Muscle layer of colon (tissue), 2 donors: ENCODE results near the gene PLEKHA4.
A peak's percentile ranks its signal among the peaks of the same experiment; 100 is the strongest.
"Not testable (repeated sequence)": the region's sequence is repeated elsewhere in the genome, so short reads cannot be mapped to it uniquely, and the experiment has no call there.

Experiments
- H3K27ac ChIP-seq: one replicate; pipeline ENCODE4 v1.7.0; 2013; ENCODE audit warnings: low read depth, mild to moderate bottlenecking, low read length, moderate library complexity
- H3K27me3 ChIP-seq, 2 donors: one replicate each; pipeline ENCODE4 v1.7.0; 2013; ENCODE audit warnings: low read length in 2 of 2, mild to moderate bottlenecking in 2 of 2; ENCODE audit not compliant: insufficient read depth in 2 of 2, control insufficient read depth in 1 of 2
- H3K36me3 ChIP-seq: one replicate; pipeline ENCODE4 v1.7.0; 2013; ENCODE audit warnings: mild to moderate bottlenecking, low read length; ENCODE audit not compliant: insufficient read depth
- H3K4me1 ChIP-seq: one replicate; pipeline ENCODE4 v1.7.0; 2013; ENCODE audit warnings: mild to moderate bottlenecking, low read length; ENCODE audit not compliant: insufficient read depth
- H3K4me3 ChIP-seq, 2 donors: one replicate each; pipeline ENCODE4 v1.7.0; 2013; ENCODE audit warnings: low read length in 2 of 2, low read depth in 1 of 2, mild to moderate bottlenecking in 1 of 2, moderate library complexity in 1 of 2
- H3K9ac ChIP-seq: one replicate; pipeline ENCODE4 v1.7.0; 2013; ENCODE audit warnings: low read length
- H3K9me3 ChIP-seq: one replicate; pipeline ENCODE4 v1.7.0; 2013; ENCODE audit warnings: mild to moderate bottlenecking, low read length
- donor health status: abdominal sarcoma.
- donor health status: Adenocarcinoma of cecum.

The PLEKHA4 gene

GRCh38 chr19:48804496-48804895 lies 63.9 kb downstream of the PLEKHA4 start:
- Histone ChIP-seq H3K27ac (no peak overlapping the region), H3K4me3 (no peak overlapping the region), H3K4me1 (no peaks in the 10 kb centered on the region), H3K9me3 (no peaks in the 10 kb centered on the region), H3K36me3 (no peaks in the 10 kb centered on the region), H3K27me3 (no peaks in the 10 kb centered on the region), H3K9ac (no peak overlapping the region)

- no peaks in the 10 kb centered on the region for H3K4me1 ChIP-seq
- no peak overlapping the region for H3K9ac ChIP-seq
- no peaks in the 10 kb centered on the region for H3K36me3 ChIP-seq
- no peak overlapping the region for H3K4me3 ChIP-seq
- no peaks in the 10 kb centered on the region for H3K9me3 ChIP-seq
- H3K27ac ChIP-seq, result no peak overlapping the region
- no peaks in the 10 kb centered on the region for H3K27me3 ChIP-seq
Observed at GRCh38 chr19:48802623-48803022, 65.8 kb downstream of the PLEKHA4 start.

GRCh38 chr19:48799358-48800300 lies 68.8 kb downstream of the PLEKHA4 start:
- no peak overlapping the region for H3K27ac ChIP-seq
- H3K9ac ChIP-seq, result no peak overlapping the region
- H3K36me3 ChIP-seq, result no peaks in the 10 kb centered on the region
- H3K9me3 ChIP-seq, result no peaks in the 10 kb centered on the region
- H3K27me3 ChIP-seq, result no peaks in the 10 kb centered on the region
- H3K4me3 ChIP-seq, result no peak overlapping the region
- H3K4me1 ChIP-seq, result peaks cover 16% of the 10 kb centered on the region

DNA sequence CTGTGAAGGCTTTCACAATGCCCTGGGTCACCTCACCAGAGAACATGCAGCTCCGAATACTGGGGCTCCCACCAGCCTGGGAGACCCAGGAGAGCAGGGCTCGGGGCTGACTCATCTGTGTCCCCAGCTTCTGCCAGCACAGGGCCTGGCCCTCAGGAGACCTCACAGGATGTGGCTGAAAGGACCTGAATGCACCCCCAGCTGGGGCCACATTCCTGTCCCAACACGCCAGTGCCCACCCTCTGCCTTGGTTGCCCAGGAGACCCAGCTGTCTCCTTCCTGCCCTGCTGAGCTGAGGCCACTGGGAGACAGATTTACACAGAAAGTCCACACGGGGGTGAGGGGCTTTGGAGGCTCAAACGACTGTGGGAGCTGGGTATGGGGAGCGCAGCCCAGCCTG lies 69.5 kb downstream of the PLEKHA4 start:
- H3K9ac ChIP-seq, result no peak overlapping the region
- H3K4me3 ChIP-seq, result no peak overlapping the region
- H3K27ac ChIP-seq, result no peak overlapping the region
- H3K36me3 ChIP-seq, result no peaks in the 10 kb centered on the region
- H3K27me3 ChIP-seq, result no peaks in the 10 kb centered on the region
- H3K9me3 ChIP-seq, result no peaks in the 10 kb centered on the region
- peaks cover 19% of the 10 kb centered on the region for H3K4me1 ChIP-seq

DNA sequence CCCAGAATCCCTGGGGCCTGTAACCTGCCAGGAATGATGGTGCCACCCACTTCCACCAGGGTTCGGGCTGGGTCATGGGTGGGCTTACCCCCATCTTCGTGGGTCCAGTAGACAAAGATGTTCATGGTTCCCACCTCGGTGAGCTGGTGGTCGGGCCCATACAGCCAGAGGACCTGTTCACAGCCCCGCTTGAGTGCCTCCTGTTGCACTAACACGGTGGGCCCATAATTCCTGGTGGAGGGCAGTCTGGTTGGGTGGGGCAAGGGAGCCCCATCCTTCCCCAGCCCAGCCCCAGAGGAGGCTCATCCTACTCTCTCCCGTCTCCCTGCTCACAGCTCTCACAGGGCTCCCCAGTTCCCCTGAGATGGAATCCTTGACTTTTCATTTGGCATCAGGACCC lies 71.3 kb downstream of the PLEKHA4 start:
- H3K9me3 ChIP-seq, result no peaks in the 10 kb centered on the region
- H3K27me3 ChIP-seq, result no peaks in the 10 kb centered on the region
- H3K4me1 ChIP-seq, result peaks cover 19% of the 10 kb centered on the region
- no peak overlapping the region for H3K27ac ChIP-seq
- no peaks in the 10 kb centered on the region for H3K36me3 ChIP-seq
- H3K4me3 ChIP-seq, result no peak overlapping the region
- H3K9ac ChIP-seq, result no peak overlapping the region

DNA sequence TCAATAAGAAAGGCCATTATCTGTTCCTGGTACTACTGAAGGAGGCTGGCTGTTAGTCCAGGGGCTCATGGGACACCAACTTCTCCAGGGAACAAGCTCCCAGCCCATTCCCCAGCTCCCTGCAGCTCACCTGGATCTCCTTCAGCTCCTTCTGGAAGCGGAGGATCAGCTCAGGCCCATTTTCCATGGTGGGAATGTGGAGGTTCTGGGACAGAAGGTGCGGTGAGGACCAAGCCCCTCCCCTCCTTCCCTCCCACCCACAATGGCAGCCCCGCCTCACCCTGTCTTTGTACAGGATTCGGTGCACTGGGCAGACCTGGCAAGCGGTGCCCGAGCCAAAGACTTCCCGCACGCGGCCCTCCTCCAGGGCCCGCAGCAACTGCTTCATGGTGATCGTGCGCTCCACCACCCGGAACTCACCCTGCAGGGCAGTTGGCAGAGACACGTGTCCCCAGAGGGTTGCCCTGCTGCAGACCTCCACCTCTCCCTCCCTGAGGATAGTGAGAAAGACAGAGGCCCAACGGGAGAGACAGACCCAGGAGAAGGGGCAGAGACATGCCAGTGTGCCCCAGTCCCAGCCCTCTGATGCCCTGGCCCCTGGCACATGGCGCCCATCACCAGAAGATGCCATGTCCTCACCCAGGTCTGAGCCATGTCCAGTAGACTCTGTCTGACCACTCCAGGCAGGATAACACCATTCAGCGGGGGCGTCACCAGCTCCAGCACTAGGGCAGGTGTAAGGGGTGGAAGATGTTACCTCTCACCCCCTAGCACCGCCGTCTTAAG lies 71.9 kb downstream of the PLEKHA4 start:
- H3K36me3 ChIP-seq, result no peaks in the 10 kb centered on the region
- H3K9me3 ChIP-seq, result no peaks in the 10 kb centered on the region
- H3K27me3 ChIP-seq, result no peaks in the 10 kb centered on the region
- no peak overlapping the region for H3K4me3 ChIP-seq
- H3K9ac ChIP-seq, result no peak overlapping the region
- H3K27ac ChIP-seq, result no peak overlapping the region
- peaks cover 19% of the 10 kb centered on the region for H3K4me1 ChIP-seq

DNA sequence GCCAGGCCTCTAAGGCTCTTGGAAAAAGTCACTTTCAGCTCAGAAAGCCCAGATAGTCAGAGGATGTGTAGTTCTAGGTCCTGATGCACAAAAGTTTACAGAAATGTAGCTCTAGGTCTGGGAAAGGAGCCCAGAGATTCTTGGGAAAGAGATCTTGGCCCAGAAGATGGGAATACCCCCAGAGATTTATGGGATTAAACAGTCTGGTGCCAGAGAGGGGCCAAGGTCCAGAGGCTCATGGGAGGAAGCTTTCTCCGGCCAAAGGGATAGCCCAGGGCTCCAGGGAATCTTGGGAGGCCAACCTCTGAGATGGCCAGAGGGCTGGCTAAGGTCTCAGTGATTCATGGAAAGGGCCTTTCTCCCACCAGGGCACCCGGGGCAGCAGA lies 72.7 kb downstream of the PLEKHA4 start:
- Histone ChIP-seq H3K9ac (peak overlapping the region; percentile 58), H3K27me3 (no peaks in the 10 kb centered on the region), H3K9me3 (no peaks in the 10 kb centered on the region), H3K4me3 (peak overlapping the region in 1 of 2 donors; percentile 76), H3K4me1 (peaks cover 19% of the 10 kb centered on the region), H3K36me3 (no peaks in the 10 kb centered on the region), H3K27ac (peak overlapping the region; percentile 67)

DNA sequence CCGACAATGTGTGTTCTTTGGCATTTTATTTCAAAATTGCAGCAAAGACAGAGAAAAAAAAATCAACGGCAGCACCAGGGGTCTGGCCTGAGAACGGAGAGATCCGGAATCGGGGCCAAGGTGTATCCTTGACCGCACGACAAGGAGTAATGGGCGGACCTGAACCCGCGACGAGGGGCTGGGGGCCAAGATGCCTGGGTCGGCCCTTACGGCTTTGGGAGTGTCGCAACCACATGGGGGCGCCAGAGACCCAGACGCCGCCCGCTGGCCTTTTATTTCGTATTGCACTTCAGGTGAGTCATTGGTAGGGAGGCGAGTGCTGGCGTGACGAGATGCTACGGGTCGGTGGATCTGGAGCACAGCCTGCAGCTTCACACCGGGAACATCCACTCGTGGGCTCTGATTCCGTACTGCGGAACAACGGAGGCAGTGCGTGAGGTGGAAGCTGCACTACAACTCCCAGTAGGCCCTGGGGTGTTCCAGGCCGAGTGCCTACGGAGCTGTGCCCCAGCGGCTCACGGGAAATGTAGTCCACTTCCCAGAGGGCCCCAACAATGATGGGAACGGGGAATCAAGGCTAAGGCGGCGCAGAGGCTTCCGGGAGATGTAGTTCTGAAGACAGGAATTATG lies 73.2 kb downstream of the PLEKHA4 start:
- Histone ChIP-seq H3K4me1 (peaks cover 19% of the 10 kb centered on the region), H3K9ac (peak overlapping the region; percentile 58), H3K27ac (peak overlapping the region; percentile 71), H3K4me3 (peak overlapping the region; percentile 5 to 76), H3K36me3 (no peaks in the 10 kb centered on the region), H3K9me3 (no peaks in the 10 kb centered on the region), H3K27me3 (no peaks in the 10 kb centered on the region)

DNA sequence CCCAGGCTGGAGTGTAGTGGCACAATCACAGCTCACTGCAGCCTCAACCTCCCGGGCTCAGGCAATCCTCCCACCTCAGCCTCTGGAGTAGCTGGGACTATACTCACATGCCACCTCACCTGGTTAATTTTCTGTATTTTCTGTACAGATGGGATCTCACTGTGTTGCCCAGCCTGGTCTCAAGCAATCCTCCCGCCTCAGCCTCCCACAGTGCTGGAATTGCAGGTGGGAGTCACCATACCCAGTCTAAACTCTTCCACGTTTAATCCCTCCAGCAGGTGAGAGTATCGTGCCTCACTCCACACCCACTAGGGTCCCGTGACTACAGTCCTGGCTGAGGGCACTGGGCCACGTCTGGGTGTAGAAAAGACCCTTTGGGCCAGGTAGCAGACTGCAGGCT lies 74.1 kb downstream of the PLEKHA4 start:
- Histone ChIP-seq H3K36me3 (no peaks in the 10 kb centered on the region), H3K27me3 (no peaks in the 10 kb centered on the region), H3K4me1 (peaks cover 19% of the 10 kb centered on the region), H3K27ac (no peak overlapping the region), H3K9me3 (no peaks in the 10 kb centered on the region), H3K9ac (peak overlapping the region; percentile 58), H3K4me3 (no peak overlapping the region)

- no peak overlapping the region for H3K9ac ChIP-seq
- H3K27ac ChIP-seq, result no peak overlapping the region
- peaks cover 19% of the 10 kb centered on the region for H3K4me1 ChIP-seq
- no peaks in the 10 kb centered on the region for H3K27me3 ChIP-seq
- H3K9me3 ChIP-seq, result no peaks in the 10 kb centered on the region
- H3K36me3 ChIP-seq, result no peaks in the 10 kb centered on the region
- no peak overlapping the region for H3K4me3 ChIP-seq
Observed at GRCh38 chr19:48793271-48793670, 75.1 kb downstream of the PLEKHA4 start.

- H3K4me3 ChIP-seq, H3K36me3 ChIP-seq, H3K9ac ChIP-seq, H3K27me3 ChIP-seq, H3K9me3 ChIP-seq, H3K4me1 ChIP-seq, H3K27ac ChIP-seq: not testable (repeated sequence)
Observed at GRCh38 chr19:48787331-48787730, 81.1 kb downstream of the PLEKHA4 start.
